LNCaP clone FGC (cell line): Measurements from ENCODE around the gene CDK14.

Source experiments
- DNase-seq: peaks from one replicate; pipeline ENCODE4 v3.0.0-alpha.2; 2011; ENCODE audit warnings: low read depth
- H3K4me3 ChIP-seq: 2 replicates; pipeline ENCODE4 v1.5.1; 2011; ENCODE audit warnings: mild to moderate bottlenecking, low read depth, low read length, control low read depth
- CTCF ChIP-seq: IDR thresholded peaks from 2 replicates; pipeline ENCODE4 v1.5.1; 2012; ENCODE audit warnings: mild to moderate bottlenecking; ENCODE audit not compliant: control insufficient read depth, insufficient read depth; ENCODE audit errors: extremely low read depth

Gene CDK14

GRCh38 chr7:91043924-91044645 is 448.0 kb downstream of the CDK14 start:
- H3K4me3 ChIP-seq, result no peak overlapping the region
- TF ChIP-seq CTCF, result no peak
- no peak for DNase-seq

GRCh38 chr7:91045606-91046005 is 449.5 kb downstream of the CDK14 start:
- DNase-seq, result no peak
- H3K4me3 ChIP-seq, result no peak overlapping the region
- no peak for TF ChIP-seq CTCF

GRCh38 chr7:91046322-91047089 is 450.4 kb downstream of the CDK14 start:
- no peak for DNase-seq
- H3K4me3 ChIP-seq, result no peak overlapping the region
- TF ChIP-seq CTCF, result peak; percentile 22; the same call in 1 of the 2 replicates

GRCh38 chr7:91047636-91048035 is 451.5 kb downstream of the CDK14 start:
- DNase-seq, result no peak
- no peak overlapping the region for H3K4me3 ChIP-seq
- TF ChIP-seq CTCF, result no peak

- TF ChIP-seq CTCF, result no peak
- no peak overlapping the region for H3K4me3 ChIP-seq
- no peak for DNase-seq
Observed at GRCh38 chr7:91050677-91051076, 454.6 kb downstream of the CDK14 start.

GRCh38 chr7:91051966-91052365 is 455.8 kb downstream of the CDK14 start:
- H3K4me3 ChIP-seq, result no peak overlapping the region
- DNase-seq, result no peak
- no peak for TF ChIP-seq CTCF
